Measurements from ENCODE around the gene ZWILCH.
"Not testable (repeated sequence)": the region's sequence is repeated elsewhere in the genome, so short reads cannot be mapped to it uniquely, and the experiment has no call there.

DNA sequence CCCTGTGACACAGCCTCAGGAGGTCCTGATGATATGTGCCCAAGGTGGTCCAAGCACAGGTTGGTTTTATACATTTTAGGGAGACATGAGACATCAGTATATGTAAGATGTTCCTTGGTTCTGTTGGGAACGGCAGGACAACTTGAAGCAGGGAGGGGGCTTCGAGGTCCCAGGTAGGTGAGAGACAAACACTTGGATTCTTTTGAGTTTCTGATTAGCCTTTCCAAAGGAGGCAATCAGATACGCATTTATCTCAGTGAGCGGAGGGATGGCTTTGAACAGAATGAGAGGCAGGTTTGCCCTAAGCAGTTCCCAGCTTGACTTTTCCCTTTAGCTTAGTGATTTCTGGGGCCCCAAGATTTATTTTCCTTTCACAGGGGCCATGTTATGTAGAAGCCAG is 34.3 kb upstream of the ZWILCH start:
- TF ChIP-seq POLR2A (IDR thresholded peaks at IDR 0.05; ENCODE audit: low read depth, low read length); POLR2AphosphoS5 (IDR thresholded peaks at IDR 0.05; ENCODE audit: low read depth, low read length); TAF1 (IDR thresholded peaks at IDR 0.05; ENCODE audit: borderline replicate concordance, low read depth, low read length): not testable (repeated sequence)

All from GM12892 (cell line).